Choroid plexus epithelial cell (primary cell): ENCODE data around the gene MAP3K8.

Experiments
- DNase-seq: peaks from one replicate; pipeline ENCODE4 v3.0.0-alpha.2; 2010; ENCODE audit warnings: low read depth
- H3K4me3 ChIP-seq: 2 replicates; pipeline ENCODE4 v1.5.1; 2011; ENCODE audit warnings: low read depth, mild to moderate bottlenecking, control low read depth, low read length, moderate library complexity
- TF ChIP-seq, protein P1 (sequence below): conservative IDR thresholded peaks from 2 replicates; pipeline ENCODE4 v1.5.1; 2011; ENCODE audit warnings: low read depth, mild to moderate bottlenecking, control low read depth, inconsistent platforms, low read length, moderate library complexity

MAP3K8 gene

DNA sequence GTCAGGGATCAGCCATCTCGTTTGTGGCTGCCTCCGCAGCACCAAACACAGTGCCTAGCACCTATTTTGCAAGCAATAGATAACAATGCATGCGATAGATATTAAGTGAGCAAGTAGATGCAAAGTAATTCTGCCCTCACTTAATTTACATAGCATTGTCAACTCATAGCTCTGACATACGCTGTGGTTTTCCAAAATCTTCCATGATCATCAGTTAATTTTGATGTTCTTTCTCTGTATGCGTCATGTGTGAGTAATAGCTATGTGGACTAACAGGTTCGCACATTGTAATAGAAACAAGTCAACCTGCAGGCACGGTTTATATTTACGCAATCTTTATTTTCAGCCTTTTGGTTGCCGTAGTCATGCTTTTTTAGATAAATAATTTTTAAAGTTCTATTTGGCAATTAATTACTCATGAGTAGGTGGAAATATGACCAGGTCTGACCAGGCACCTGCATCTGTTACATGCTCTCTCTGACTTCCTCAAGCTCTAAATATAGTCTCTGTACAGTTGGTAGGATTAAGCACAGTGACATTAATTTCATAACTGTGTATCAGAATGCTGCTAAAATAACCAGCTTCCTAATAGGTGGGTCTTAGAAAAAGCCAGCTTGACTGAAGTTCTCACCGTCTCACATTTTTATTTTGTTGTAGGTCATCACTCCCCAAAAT is 13.3 kb downstream of the MAP3K8 start:
- no peak overlapping the region for H3K4me3 ChIP-seq
- TF ChIP-seq, protein P1, sequence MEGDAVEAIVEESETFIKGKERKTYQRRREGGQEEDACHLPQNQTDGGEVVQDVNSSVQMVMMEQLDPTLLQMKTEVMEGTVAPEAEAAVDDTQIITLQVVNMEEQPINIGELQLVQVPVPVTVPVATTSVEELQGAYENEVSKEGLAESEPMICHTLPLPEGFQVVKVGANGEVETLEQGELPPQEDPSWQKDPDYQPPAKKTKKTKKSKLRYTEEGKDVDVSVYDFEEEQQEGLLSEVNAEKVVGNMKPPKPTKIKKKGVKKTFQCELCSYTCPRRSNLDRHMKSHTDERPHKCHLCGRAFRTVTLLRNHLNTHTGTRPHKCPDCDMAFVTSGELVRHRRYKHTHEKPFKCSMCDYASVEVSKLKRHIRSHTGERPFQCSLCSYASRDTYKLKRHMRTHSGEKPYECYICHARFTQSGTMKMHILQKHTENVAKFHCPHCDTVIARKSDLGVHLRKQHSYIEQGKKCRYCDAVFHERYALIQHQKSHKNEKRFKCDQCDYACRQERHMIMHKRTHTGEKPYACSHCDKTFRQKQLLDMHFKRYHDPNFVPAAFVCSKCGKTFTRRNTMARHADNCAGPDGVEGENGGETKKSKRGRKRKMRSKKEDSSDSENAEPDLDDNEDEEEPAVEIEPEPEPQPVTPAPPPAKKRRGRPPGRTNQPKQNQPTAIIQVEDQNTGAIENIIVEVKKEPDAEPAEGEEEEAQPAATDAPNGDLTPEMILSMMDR, result no peak
- peak; percentile 90 for DNase-seq

DNA sequence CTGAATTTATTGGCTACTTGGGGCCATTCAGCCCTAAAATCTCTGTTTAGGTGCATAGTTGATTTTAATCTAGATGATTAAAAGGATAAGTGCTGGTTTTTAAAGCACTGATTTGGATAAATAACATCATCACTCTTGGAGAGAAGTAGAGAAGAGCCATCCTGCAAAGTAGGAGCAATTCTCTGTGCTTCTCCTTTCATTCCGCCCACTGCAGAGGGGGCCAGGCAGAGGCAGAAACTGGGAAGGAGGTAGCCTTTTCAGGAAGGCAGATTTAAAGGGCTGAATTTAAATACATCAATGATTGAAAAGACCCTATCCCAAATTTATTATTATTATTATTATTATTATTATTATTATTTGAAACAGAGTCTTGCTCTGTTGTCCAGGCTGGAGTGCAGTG is 14.1 kb downstream of the MAP3K8 start:
- H3K4me3 ChIP-seq, result no peak overlapping the region
- TF ChIP-seq, protein P1, result no peak
- DNase-seq, result no peak

DNA sequence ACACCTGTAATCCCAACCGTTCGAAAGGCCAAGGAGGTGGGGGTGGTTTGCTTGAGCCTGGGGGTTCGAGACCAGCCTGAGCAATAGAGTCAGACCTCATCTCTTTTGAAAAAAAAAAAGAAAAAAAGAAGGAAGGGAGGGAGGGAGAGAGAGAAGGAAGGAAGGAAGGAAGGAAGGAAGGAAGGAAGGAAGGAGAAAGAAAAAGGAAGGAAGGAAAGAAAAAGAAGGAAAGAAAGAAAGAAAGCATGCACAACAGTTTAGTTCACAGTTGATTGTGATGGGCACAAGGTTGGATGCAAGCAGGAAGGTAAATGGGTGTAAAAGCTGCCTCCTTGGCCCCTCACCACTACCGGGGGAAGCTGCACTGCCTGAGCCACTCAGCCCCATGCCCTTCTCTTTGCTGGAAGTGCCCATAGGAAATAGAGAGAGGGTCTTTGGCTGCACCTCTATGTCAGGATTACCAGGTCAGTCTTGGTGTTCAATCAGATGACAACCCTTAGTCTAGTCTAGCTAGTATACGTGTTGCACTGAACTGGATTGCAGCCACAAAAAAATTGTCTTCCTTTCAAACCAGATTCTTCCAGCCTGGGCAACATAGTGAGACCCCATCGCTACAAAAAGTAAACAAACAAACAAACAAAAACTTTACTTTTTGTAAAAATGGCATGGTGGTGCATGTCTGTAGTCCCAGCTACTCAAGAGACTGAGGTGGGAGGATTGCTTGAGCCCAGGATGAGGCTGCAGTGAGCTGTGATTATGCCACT is 20.0 kb downstream of the MAP3K8 start:
- no peak overlapping the region for H3K4me3 ChIP-seq
- DNase-seq, result no peak
- TF ChIP-seq, protein P1, result no peak

DNA sequence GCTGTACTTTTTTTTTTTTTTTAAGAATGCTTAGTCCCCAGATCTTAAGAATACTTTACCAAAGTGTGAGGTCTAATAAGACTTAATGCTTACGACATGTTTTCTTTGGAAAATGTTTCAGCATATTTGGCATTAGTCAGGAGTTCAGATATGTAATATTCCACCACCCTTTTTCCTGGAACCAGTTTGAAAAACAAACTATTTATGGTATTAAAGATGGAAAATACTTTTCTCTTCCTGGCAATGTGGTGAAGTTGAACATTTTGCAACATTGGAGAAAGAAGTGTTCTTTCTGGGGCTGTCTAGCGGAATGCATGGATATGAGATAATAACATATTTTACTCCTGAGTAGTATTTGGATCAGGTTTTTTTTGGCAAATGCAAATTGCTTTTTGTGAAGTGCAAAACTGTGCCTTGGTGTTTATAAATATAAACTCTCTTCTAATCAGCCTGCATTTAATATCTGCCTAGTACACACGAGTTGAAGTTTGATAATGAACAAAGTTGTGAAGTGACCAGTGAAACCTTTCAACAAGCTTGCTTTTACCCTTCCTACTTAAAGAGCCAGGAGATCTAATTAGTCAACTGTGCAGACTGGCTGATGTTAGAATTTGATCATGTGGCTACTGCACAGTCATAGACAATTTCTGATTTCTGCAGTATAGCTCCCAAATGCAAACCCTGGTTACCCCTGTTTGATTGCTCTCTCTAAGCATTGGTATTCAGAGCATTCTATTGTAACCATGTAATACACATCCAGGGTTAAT is 20.9 kb downstream of the MAP3K8 start:
- no peak overlapping the region for H3K4me3 ChIP-seq
- TF ChIP-seq, protein P1, result no peak
- DNase-seq, result peak; percentile 98

DNA sequence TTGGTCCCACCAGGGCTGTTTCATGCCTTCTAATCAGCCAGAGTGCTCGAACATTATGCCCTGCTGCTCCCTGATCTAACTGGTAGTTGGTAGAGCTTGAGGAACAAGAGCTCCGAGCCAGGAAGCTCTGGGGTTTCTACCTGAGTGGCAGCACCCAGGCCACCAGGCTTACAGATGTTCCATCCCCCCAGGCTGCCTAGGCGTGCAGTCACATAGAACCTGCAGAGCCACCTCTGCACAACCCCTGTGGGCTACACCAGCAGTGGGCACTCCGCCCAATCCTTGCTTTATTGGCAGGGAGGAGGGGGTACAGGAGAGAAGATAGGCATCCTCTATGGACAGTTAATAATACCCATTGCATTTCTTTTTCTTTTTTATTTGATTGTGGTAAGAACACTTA is 21.8 kb downstream of the MAP3K8 start:
- H3K4me3 ChIP-seq, result no peak overlapping the region
- DNase-seq, result no peak
- TF ChIP-seq, protein P1, result no peak

DNA sequence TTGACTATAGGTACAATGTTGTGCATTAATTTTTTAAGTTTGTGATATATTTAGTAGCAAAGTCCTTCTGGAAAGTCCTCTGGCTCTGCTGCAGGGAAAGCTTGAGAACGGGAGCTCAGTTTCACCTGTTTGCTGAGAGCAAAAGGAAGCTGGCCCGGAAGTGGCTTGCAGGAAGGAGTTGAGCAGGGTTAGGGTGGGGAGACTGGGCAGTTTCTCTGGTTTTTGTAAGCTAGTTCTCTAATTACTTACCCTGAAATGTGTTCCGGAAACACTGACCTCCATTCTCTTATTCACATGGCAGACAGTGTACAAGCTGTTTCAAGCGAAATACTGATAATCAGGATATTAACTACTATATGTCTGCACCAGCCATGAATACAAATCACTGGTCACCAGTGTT is 22.3 kb downstream of the MAP3K8 start:
- no peak overlapping the region for H3K4me3 ChIP-seq
- peak; percentile 12 for DNase-seq
- TF ChIP-seq, protein P1, result no peak
